ENCODE results near the gene ITPRIPL2.

GRCh38 chr16:19105131-19105530, 8.6 kb upstream of the ITPRIPL2 start:
- TF ChIP-seq, protein P1, sequence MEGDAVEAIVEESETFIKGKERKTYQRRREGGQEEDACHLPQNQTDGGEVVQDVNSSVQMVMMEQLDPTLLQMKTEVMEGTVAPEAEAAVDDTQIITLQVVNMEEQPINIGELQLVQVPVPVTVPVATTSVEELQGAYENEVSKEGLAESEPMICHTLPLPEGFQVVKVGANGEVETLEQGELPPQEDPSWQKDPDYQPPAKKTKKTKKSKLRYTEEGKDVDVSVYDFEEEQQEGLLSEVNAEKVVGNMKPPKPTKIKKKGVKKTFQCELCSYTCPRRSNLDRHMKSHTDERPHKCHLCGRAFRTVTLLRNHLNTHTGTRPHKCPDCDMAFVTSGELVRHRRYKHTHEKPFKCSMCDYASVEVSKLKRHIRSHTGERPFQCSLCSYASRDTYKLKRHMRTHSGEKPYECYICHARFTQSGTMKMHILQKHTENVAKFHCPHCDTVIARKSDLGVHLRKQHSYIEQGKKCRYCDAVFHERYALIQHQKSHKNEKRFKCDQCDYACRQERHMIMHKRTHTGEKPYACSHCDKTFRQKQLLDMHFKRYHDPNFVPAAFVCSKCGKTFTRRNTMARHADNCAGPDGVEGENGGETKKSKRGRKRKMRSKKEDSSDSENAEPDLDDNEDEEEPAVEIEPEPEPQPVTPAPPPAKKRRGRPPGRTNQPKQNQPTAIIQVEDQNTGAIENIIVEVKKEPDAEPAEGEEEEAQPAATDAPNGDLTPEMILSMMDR (IDR thresholded peaks at IDR 0.05; ENCODE audit: low read depth, low read length) = no peak
- TF ChIP-seq POLR2A (IDR thresholded peaks at IDR 0.05; ENCODE audit: extremely low read depth, insufficient read length) (no peak), MYC (IDR thresholded peaks at IDR 0.05; ENCODE audit: low read depth, low read length) (no peak)
- TF ChIP-seq, protein P2, sequence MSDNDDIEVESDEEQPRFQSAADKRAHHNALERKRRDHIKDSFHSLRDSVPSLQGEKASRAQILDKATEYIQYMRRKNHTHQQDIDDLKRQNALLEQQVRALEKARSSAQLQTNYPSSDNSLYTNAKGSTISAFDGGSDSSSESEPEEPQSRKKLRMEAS (IDR thresholded peaks at IDR 0.05; ENCODE audit: low read depth, low read length) = no peak

All from NB4 (cell line).